NOMO-1 (cell line): ENCODE measurements around the gene MYOF.

Experiments used
- DNase-seq, 2 experiments: peaks; one replicate each; lab custom pipeline; 2025; ENCODE audit not compliant: unreplicated experiment in 2 of 2; lab: John Stamatoyannopoulos, UW

The MYOF gene

DNA sequence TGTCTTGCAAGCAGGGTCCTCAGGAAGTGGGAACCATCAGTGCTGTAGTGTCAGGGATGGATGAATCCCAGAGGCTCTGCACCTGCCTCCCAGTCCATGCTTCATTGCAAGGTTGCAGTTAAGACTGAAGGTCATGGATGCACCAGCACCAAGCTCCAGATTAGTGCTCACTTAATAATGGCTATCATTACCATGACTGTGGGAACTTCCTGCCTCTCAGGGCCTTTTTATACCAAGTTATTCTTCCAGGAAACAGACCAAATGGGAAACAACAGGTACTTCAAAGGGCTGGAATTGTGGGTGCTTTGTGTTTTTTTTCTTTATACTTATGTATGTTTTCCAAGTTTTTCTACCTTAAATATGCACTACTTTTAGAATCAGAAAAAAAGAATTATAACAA lies 210.8 kb downstream of the MYOF start:
- no peak for DNase-seq

DNA sequence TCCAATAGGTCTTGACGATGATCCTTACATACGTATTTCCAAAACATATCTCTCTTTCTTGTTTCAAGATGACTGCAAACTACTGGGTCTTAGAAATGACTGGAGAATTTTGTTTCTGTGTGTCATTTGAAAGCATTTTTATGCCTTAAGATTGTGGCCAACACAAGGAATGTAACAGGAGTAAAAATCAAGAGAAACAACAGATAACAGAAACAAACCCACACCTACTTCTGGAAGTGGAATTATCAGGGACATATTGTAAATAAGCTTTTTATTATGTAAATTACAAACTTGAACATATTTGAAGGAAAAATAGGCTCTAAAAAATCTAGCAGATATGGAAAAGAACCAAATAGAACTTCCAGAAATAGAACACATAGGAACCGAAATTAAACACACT lies 212.9 kb downstream of the MYOF start:
- DNase-seq, result no peak

DNA sequence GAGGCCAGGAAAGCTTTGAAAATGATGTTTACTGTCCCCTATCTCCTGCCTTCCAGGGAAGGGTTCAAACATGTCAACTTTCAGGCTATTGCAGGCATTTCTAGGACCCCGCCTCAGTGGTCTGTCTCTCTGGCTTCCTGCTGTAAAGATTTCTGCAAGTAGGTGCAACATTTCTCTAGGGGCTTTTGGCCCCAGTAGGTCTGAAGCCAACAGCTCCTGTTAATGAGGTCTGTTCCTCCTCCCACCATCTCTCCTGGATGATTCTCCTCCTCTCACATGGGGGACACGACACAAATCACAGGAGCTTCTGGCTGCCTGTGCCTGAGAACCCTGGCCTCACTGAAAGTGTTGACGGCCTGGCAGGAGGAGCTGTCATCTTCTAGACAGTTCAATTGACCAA lies 214.1 kb downstream of the MYOF start:
- DNase-seq, result no peak

DNA sequence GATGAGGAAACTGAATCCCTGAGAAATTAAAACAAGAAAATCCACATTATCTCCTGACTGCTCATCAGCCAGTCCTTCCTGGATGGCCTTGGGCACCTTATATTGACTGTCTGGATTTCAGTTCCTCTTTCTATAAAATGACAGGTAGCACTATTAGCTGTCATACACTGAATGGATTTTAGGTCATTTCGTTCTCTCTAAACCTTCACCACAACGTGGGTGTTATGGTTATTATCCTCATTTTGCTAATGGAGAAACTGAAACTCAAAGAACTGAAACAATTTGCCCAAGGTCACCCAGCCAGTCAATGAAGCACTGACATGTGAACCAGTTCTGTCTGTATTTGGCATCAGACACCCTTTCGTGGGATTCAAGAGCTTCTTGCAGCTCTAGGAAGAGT lies 214.6 kb downstream of the MYOF start:
- peak; percentile 15 to 77 for DNase-seq

GRCh38 chr10:93266858-93267257 lies 215.3 kb downstream of the MYOF start:
- no peak for DNase-seq

GRCh38 chr10:93261961-93262610 lies 220.0 kb downstream of the MYOF start:
- DNase-seq, result no peak

DNA sequence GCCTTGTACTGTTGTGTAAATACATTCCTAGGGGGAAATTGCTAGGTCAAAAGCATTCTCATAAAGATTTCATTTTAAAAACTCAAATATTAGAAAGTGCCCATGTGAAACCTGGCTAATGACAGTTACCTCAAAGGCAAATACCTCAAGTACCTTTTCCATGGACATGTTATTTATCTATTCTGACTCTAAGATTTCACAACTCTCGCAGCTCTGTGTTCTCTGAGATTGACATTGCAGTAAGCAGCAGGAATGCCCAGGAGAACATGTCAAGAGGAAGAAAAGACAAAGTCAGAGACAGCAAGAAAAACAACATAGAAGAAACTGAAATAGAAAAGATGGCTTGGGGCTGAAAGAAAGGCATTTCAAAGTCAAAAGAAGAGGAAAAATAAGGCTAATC lies 221.0 kb downstream of the MYOF start:
- DNase-seq, result no peak

DNA sequence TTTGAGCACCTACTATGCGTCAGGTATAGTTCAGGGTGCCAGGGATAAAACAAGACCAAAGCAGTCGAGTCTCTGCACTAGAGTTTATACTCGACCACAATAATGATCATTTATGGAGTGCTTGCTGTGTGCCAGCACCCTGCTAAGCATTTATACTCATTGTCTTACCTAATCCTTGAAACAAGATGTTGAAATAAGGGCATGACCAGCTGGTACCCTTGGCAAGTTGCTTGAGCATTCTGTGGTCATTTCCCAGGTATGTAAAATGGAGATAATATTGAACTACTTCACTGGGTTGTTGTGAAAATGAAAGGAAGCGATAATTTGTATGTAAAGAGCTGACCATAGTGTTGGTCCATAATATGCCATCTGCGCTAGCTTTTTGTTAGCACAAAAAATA lies 223.0 kb downstream of the MYOF start:
- no peak for DNase-seq
